H1 (cell line): Measurements from ENCODE around the gene RBM10. TPM values are rescaled to one million over a fixed set of nuclear protein-coding genes. Genes with fewer than 3 reads are reported as not detected.
A peak's percentile ranks its signal among the peaks of the same experiment; 100 is the strongest.

Experiments
- ASH2L ChIP-seq: fragments of 200-600, 300-600 bp; sonication (generic); IDR thresholded peaks from one replicate; pipeline ENCODE4 v1.7.1; 2017; ENCODE audit warnings: low read length
- BRCA1 ChIP-seq: IDR thresholded peaks from 2 replicates; pipeline ENCODE4 v1.6.1; 2012; ENCODE audit warnings: low read depth, low read length, improper control_type of control experiment
- CEBPB ChIP-seq: IDR thresholded peaks from 2 replicates; pipeline ENCODE4 v1.6.1; 2012; ENCODE audit warnings: low read depth, low read length
- CREB1 ChIP-seq: IDR thresholded peaks from 2 replicates; pipeline ENCODE4 v1.6.1; 2012; ENCODE audit warnings: inconsistent platforms
- EGR1 ChIP-seq: IDR thresholded peaks from 2 replicates; pipeline ENCODE4 v1.6.1; 2011; ENCODE audit warnings: low read depth, low read length, borderline replicate concordance
- MAFK ChIP-seq: IDR thresholded peaks from 2 replicates; pipeline ENCODE4 v1.6.1; 2012; ENCODE audit warnings: low read depth, mild to moderate bottlenecking, improper control_type of control experiment, low read length
- NRF1 ChIP-seq: IDR thresholded peaks from 2 replicates; pipeline ENCODE4 v1.6.1; 2011; ENCODE audit warnings: mild to moderate bottlenecking, low read depth, low read length, improper control_type of control experiment
- POLR2A ChIP-seq, 2 experiments: IDR thresholded peaks; 1 replicate in 1 of 2; 2 replicates in 1 of 2; pipeline ENCODE4 v1.6.1; 2011; ENCODE audit warnings: low read depth in 2 of 2, low read length in 2 of 2, mild to moderate bottlenecking in 2 of 2; ENCODE audit errors: control extremely low read depth in 1 of 2
- RBBP5 ChIP-seq: IDR thresholded peaks from 2 replicates; pipeline ENCODE4 v1.7.1; 2012; ENCODE audit warnings: low read depth, mild to moderate bottlenecking, inconsistent platforms, low read length, moderate library complexity, borderline replicate concordance
- SIN3A ChIP-seq, 2 experiments: IDR thresholded peaks in 1 of 2; conservative IDR thresholded peaks in 1 of 2; 2 replicates each; pipeline ENCODE4 v1.6.1; 2011 to 2012; ENCODE audit warnings: low read length in 2 of 2, improper control_type of control experiment in 1 of 2, low read depth in 1 of 2, mild to moderate bottlenecking in 1 of 2
- TBP ChIP-seq: IDR thresholded peaks from 2 replicates; pipeline ENCODE4 v1.6.1; 2011; ENCODE audit warnings: low read depth, low read length, improper control_type of control experiment
- polyA plus RNA-seq, 7 experiments: library from polyadenylated mRNA; depleted of rRNA in 3 of 7; stranded (reverse) in 5 of 7; unstranded in 2 of 7; fragments of >200 nt in 5 of 7; fragments of 200-250 nt in 2 of 7; gene quantifications; 1 replicate in 5 of 7; 2 replicates in 1 of 7; 4 replicates in 1 of 7; pipeline versions ENCODE4 v1.2.1 to v1.2.3, GENCODE V29; 2011 to 2013; ENCODE audit warnings: missing spikeins in 2 of 7, mixed read lengths in 2 of 7
- total RNA-seq: library from RNA; stranded (reverse); fragmentation: NEBNext Ultra II Directional; extraction: Animal tissue kit (Norgen Biotek cat#: 25700); gene quantifications from 2 replicates; pipeline ENCODE4 v1.2.1, GENCODE V29; 2021

Gene RBM10
- total and polyA plus RNA-seq, 2 of the 8 experiments (the other 6 are each of a cell fraction or from before 2014, with no cell fraction given), result 35.7 to 64.0 TPM

- no peak for TF ChIP-seq RBBP5
- no peak for TF ChIP-seq MAFK
- peak; percentile 48 to 72; a peak in 2 of 3 replicates for TF ChIP-seq POLR2A (IDR thresholded peaks at IDR 0.05; ENCODE audit: control extremely low read depth in 1 of 2, low read depth in 2 of 2, low read length in 2 of 2)
- no peak for TF ChIP-seq NRF1
- TF ChIP-seq CREB1, result 0 out of 2 replicates have a peak, but pooled peaks have one; percentile 15
- 0 out of 4 replicates have a peak, but pooled peaks of 1 of the 2 experiments have one; percentile 46 for TF ChIP-seq SIN3A (conservative IDR thresholded peaks at IDR 0.05 in 1 of 2, IDR thresholded peaks at IDR 0.05 in 1 of 2; ENCODE audit: low read depth in 1 of 2, low read length in 2 of 2)
- TF ChIP-seq EGR1, result peak; percentile 69; the same call in 1 of the 2 replicates
- TF ChIP-seq TBP, result peak; percentile 71
- no peak for TF ChIP-seq BRCA1
- TF ChIP-seq ASH2L, result peak; percentile 79
- no peak for TF ChIP-seq CEBPB
- TF ChIP-seq, all 59 proteins: peak for 13
Measured at GRCh38 chrX:47232803-47233332, 87.8 kb downstream of the RBM10 start, which contains the start of gene USP11 (continued).
